ENCODE data around the gene CEP135.

DNA sequence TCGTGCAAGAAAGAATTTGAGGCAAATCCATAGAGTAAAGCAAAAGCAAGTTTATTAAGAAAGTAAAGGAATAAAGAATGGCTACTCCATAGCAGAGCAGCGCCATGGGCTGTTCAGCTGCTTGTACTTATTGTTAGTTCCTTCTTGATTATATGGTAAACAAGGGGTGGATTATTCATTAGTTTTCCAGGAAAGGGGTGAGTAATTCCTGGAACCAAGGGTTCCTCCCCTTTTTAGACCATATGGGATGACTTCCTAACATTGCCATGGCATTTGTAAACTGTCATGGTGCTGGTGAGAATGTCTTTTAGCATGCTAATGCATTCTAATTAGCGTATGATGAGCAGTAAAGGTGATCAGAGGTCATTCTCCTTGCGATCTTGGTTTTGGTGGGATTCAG is 23.5 kb upstream of the CEP135 start:
- TF ChIP-seq CTCF (optimal IDR thresholded peaks at IDR 0.05 in 1 of 3, IDR thresholded peaks at IDR 0.05 in 1 of 3, conservative IDR thresholded peaks at IDR 0.05 in 1 of 3; ENCODE audit: extremely low read depth in 1 of 3, insufficient read depth in 2 of 3, low read length in 3 of 3) (no peak), EZH2 (IDR thresholded peaks at IDR 0.05; ENCODE audit: low read length) (no peak)

All from keratinocyte (primary cell).